ENCODE data around the gene MYO1F.
"Not testable (repeated sequence)": the region's sequence is repeated elsewhere in the genome, so short reads cannot be mapped to it uniquely, and the experiment has no call there.

The MYO1F gene

DNA sequence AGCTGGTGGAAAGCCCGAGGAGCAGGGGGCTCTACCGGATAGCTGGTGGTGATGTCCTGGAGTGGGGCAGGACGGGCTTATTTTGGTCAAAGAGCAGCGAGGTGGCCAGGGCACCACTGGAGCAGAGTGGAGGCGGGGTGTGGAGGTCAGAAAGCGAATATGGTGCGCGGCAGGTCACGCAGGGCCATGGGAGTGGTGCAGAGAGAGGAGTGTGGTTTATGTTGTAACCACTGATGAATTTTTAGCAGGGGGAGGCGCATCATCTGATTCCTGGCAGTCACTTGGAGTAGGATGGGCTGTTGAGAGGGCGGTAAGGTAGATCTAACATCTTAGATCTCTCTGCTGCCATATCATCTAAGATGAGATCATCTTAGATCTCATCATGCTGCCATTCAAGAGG lies 61.9 kb downstream of the MYO1F start:
- DNase-seq (ENCODE audit: low read depth): no peak

DNA sequence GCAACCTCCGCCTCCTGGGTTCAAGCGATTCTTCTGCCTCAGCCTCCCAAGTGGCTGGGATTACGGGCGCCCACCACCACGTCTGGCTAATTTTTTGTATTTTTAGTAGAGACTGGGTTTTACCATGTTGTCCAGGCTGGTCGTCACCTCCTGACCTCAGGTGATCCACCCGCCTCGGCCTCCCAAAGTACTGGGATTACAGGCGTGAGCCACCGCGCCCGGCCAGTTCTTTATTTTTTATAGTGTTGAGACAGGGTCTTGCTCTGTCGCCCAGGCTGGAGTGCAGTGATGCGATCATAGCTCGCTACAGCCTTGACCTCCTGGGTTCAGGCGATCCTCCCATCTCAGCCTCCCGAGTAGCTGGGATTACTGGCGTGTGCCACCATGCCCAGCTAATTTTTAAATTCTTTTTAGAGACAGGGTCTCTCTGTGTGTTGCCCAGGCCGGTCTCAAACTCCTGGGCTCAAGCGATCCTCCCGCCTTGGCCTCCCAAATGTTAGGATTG lies 62.7 kb downstream of the MYO1F start:
- not testable (repeated sequence) for DNase-seq (ENCODE audit: low read depth)

DNA sequence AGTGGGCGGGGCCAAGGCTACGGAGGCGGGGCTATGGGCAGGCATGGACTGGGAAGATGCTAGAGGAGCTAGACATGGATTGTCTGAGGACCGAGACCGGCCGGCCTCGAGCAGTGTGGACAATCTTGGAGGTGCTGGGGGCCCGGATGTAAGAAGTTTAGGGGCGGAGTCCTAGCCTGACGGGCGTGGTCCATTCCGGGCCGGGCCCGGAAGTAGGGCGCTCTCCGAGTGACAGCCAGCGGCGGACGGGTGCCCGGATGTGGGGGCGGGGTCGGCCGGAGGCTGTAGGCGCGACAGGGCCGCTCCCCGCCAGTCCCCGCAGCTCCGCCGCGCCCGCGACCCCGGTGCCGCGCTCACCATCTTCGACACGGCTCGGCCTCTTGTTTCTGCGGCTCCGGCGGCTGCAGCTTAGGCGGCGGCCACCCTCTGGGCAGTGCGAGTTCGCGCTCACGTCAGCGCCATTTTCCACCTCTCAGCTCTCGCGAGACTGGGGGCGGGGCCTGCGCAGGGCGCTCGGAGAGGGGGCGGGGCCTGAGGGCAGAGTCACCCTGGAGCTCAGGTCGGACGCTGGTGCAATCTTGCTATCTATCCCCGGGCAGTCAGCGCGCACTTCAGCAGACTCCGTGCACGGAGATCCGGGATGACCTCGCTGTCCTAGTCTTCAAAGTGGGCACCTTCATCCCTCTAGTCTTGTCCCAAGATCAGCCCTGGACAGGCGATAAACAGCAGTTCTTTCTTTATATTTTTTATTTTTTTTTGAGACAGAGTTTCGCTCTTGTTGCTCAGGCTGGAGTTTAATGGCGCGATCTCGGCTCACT lies 63.3 kb downstream of the MYO1F start, which contains the start of gene ZNF414:
Gene ZNF414, minus strand, starts transcription at position 481 of the 818 bp plus-strand sequence. Its CDS starts 121 bp downstream, at position 360.
- DNase-seq (ENCODE audit: low read depth): peak; percentile 92

- no peak for DNase-seq (ENCODE audit: low read depth)
Measured at GRCh38 chr19:8513036-8513686, 64.1 kb downstream of the MYO1F start.

- no peak for DNase-seq (ENCODE audit: low read depth)
Measured at GRCh38 chr19:8512115-8512967, 64.9 kb downstream of the MYO1F start.

- DNase-seq (ENCODE audit: low read depth): no peak
Measured at GRCh38 chr19:8511573-8512101, 65.6 kb downstream of the MYO1F start.

- no peak for DNase-seq (ENCODE audit: low read depth)
Measured at GRCh38 chr19:8510589-8511115, 66.6 kb downstream of the MYO1F start.

GRCh38 chr19:8506402-8506957 lies 70.8 kb downstream of the MYO1F start:
- DNase-seq (ENCODE audit: low read depth): no peak

- no peak for DNase-seq (ENCODE audit: low read depth)
Measured at GRCh38 chr19:8505680-8506401, 71.4 kb downstream of the MYO1F start.

GRCh38 chr19:8504919-8505318 lies 72.3 kb downstream of the MYO1F start:
- no peak for DNase-seq (ENCODE audit: low read depth)

DNA sequence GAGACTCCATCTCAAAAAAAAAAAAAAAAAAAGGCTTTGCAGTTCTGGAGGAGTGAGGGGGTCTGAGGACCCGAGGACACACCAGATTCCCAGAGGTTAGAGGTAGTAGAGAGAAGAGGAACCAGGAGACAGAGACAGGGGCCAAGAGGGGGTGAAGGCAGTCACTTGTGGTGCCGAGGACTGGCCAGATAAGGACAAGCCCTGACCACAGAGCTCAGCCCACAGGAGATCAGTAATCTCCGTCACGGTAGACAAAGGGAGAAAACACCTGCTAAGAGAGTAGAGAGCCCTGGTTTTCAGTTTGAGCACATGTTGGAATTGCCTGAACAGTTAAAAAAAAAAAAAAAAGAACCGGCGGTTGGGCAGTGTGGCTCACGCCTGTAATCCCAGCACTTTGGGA lies 73.1 kb downstream of the MYO1F start:
- no peak for DNase-seq (ENCODE audit: low read depth)

GRCh38 chr19:8503510-8503909 lies 73.7 kb downstream of the MYO1F start:
- DNase-seq (ENCODE audit: low read depth): no peak

- no peak for DNase-seq (ENCODE audit: low read depth)
Measured at GRCh38 chr19:8501981-8502380, 75.3 kb downstream of the MYO1F start.

DNA sequence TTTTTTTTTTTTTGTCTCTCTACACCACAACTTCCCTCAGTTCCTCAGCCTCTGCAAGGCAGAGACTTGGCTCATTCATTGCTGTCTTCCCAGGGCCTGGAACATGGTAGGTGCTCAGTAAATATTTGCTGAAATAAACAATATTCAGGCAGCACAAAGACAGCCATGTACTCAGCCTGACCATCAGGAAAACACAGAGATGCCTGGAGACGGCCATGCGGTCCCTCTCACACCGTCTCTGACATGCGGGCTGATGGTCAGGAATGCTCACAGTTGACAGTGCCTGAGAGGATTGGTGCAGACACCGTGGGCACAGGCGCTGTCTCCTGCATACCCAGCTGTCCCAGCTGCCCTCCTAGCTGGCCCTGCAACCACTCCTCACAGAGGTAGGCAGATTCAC lies 75.7 kb downstream of the MYO1F start:
- no peak for DNase-seq (ENCODE audit: low read depth)

DNA sequence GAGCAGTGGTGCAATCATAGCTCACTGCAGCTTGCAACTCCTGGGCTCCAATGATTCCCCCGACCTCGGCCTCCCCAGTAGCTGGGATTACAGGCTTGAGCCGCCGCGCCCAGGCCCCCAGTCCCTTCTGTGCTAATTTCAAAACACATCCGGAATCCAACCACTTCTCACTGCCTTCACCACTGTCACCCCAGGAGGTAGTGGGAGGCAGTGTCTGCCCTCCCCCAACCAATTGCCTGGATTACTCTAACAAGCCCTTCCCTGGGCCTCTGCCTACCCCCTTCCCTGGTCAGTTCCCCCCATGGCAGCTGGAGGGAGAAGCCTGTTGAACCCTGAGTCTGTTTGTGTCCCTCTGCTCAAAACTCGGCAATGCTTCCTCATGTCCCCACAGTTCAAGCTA lies 77.1 kb downstream of the MYO1F start:
- no peak for DNase-seq (ENCODE audit: low read depth)

DNA sequence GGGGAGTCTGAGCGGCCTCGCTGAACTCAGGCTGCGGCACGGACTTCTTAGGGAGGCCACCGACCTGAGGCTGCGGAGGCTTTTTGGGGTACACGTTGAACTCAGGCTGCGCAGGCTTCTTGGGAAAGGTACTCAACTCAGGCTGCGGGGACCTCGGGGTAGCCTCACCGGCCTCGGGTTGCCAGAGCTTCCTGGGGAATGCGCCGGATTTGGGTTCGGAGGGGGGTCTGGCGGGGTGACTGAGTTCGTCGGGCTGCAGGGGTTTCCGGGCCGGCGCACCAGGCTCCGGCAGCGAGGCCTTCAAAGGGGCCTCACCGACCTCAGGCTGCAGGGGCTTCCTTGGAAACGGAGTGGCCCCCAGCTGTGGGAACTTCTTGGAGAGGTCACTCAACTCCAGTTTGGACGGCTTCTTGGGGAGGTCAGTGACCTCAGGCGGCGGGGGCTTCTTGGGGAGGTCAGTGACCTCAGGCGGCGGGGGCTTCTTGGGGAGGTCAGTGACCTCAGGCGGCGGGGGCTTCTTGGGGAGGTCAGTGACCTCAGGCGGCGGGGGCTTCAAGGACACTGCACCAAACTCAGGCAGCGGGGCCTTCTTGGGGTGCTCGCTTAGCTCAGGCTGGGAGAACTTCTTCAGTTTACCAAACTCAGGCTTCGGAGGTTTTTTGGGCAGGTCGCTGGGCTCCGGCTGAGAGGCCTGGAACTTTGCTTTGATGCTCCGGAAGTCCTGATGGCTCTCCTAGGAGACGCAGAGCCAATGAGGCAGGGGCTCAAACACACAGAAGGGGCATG lies 78.0 kb downstream of the MYO1F start:
- DNase-seq (ENCODE audit: low read depth): no peak

GRCh38 chr19:8498295-8498694 lies 78.9 kb downstream of the MYO1F start:
- no peak for DNase-seq (ENCODE audit: low read depth)

DNA sequence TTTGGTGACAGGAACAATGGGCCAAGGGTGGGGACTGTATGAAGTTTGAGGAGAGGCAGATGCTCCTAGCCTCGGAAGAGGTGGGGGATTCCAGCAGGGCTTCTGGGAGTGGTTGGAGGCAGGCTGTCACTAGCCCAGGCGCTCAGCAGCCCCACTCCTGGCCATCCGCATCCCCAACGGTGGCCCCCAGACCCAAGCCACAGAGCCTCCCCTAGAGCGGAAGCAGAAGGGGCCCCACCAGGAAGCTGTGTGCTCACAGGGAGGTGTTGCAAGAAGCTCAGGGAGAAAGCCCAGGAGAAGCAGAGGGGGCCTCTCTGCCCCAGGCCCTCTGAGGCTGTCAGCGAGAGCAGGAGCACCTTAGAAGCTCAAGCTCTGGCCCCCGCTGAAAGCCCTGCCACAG lies 83.1 kb downstream of the MYO1F start:
- no peak for DNase-seq (ENCODE audit: low read depth)

DNA sequence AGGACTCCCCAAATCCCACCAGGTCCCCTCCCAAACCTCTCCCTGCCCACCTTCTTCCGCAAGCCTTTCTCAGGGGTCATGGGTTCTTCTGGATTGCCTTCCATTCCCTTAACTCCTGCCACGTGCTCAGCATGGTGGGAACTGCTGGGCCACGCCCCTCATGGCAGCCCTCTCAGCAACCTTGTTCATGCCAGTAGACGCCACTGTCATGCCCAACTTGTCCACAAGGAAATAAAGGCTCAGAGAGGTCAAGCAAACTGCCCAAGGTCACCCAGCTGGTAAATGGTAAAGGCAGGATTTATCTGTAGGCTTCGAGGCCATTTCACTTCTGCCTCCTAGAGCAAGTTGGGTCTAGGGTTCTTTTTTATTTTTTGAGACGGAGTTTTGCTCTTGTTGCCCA lies 85.7 kb downstream of the MYO1F start:
- no peak for DNase-seq (ENCODE audit: low read depth)

DNA sequence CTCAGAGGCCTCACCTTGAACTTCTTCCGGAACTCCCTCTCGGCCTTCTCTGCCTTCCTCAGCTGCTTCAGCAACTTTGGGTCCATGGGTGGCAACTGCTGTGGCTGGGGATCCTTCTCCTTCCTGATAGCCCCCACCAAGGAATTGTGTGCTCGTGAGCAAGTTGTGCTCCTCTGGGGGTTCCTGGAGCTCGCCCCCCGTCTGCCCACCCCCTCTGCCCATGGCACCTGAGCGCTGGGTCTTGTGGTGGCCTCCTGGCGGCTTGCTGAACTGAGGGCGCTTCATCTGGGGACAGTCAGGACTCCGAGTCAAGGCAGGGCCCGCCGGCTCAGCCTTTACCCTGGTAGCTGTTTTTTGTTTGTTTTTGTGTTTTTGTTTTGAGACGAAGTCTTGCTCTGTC lies 86.4 kb downstream of the MYO1F start:
- no peak for DNase-seq (ENCODE audit: low read depth)
